T-helper 9 cell (primary cell): Measurements from ENCODE around the gene DUOX1.

ENCODE experiments used
- DNase-seq: peaks from one replicate; pipeline ENCODE4 v3.0.0-alpha.2; 2020

DUOX1 gene

DNA sequence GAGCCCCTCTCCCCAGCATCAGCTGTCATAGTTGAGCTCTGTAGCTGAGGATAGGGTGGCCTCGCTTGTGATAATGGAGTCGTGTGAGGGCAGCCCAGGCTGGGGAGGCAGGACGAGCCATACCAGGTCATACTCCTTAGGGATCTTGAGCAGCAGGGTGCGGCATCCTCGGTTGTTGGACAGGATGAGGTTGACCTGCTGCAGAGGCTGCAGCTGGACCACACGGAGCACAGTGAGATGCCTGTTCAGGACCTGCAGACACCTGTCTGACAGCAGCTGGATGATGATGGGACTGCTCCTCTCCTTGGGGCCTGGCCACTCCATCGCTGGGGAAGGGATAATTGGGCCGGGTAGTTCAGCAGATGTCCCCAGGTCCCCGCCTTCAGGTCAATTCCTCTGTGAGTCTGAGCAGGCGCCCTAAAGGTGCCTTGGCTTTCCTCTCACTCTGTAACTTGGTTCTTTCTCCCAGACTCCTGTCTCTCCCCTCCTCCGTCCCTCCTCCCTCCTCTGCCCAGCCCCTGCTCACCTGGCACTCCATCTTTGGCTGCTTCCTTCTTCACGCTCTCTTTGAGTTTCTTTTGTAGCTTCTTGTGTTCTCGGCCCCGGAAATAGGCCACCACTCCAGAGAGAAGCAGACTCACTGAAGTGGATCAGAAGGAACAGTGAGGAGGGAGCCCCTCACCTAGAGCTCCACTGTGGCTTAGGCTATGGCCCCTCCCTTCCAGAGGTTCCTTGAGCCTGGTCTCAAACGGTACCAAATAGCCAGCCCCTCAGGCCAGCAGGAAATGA, 23.6 kb upstream of the DUOX1 start:
- DNase-seq, result no peak

GRCh38 chr15:45107941-45108630, 21.7 kb upstream of the DUOX1 start:
- DNase-seq, result no peak

DNA sequence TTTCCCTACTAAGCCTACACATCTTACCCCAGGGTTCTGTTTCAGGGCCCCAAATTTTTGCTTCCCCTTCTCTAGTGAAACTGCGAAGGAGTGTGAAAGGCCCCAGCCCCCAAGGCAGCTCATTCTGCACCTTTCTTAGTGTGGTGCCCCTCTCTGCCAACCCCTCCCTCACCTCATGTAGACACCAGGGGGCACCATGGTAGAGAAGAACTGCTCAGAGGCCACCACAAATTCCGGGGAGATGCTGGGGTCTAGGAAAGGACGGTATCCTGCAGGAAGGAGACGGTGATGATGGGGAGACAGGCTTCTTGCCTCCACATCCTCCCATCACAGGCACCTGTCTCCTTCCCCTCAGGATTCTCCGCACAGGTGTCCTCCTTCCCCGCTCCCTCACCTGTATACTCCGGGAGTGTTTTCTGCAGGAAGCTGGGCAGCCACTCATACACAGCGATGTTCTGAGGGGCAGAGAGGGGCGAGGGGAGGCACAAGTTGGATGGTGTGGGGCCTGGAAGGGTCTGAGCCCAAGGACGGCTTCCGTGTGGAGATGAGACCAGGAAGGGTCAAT, 19.5 kb upstream of the DUOX1 start:
- DNase-seq, result no peak

GRCh38 chr15:45111390-45112142, 18.2 kb upstream of the DUOX1 start:
- DNase-seq, result no peak

- DNase-seq, result no peak
These were observed 17.6 kb upstream of the DUOX1 start for GRCh38 chr15:45112143-45112590.

- no peak for DNase-seq
These were observed 17.0 kb upstream of the DUOX1 start for GRCh38 chr15:45112591-45113379.

DNA sequence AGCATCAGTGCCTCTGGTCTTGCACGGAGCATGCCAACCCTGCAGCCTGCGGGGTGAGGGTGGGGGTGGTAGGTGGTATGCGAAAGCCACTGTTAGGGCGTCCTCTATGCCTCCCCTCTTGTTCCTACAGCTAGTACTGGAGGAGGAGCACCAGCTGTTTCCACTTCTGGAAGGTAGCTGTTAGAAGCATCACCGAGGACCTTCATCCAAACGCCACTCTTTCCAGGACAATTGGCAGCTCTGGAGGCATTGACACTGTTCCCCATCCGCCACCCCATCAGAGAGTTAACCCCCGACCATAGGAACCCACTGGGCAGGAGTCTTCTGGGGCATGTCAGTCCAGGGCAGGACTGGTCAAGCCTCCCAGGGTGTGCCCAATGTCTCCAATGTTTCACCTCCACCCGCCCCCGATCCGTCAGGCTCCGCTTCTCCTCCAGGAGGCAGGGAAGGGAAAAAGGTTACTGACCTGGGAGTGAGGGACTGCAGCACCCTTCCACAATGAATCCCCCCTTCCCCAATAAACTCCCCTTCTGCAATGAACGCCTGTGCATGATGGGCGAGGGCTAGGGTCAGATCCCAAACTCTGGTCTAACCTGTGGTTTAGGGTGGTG, 16.3 kb upstream of the DUOX1 start:
- no peak for DNase-seq

- DNase-seq, result no peak
These were observed 15.6 kb upstream of the DUOX1 start, which contains the start of the genes DUOX2 and DUOXA2 for GRCh38 chr15:45114076-45114750. Gene DUOX2, minus strand, starts transcription at chr15:45114172. Its CDS starts 761 bp downstream, at chr15:45113411. Gene DUOXA2, plus strand, starts transcription at chr15:45114326. Its CDS starts 280 bp downstream, at chr15:45114606.

DNA sequence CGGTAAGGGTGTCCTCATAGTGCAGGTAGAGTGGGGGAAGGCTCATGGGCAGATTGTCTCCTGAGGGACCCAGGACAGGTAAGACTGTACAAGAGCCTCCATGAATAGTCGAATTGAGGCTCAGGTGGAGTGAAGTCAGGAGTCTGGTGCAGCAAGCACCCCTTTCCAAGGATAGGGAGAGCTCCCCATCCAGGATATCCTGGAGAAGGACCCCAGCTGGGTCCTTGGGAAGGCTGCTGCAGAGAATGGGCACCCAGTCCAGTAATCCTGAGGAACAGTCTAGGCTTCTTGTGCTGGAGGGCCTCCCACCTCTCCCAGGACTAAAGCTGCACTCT, 15.1 kb upstream of the DUOX1 start:
- no peak for DNase-seq

DNA sequence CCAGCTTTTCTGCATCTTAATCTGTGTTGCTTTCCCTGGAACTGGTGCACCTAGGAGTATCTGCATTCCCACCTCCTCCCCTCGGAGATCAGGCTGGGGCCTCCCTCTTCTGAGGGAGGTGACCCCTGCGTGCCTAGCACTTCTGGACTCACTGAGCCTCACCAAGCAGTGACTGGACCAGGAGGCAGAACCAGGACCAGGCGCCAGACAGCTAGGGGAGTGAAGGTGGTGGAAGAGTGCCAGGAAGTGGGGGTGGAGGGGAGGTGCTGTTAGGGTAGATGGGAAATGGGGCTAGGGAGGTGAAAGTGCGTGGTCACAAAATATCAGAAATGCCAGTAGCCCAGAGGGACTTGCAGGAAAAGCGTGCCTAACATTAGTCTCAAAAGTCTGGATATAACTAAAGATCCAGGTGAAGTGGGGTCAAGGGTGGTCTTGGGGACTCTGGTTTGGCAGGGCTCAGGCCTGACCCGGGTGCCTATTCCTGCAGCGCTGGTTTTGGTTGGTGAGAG, 14.4 kb upstream of the DUOX1 start:
- no peak for DNase-seq

DNA sequence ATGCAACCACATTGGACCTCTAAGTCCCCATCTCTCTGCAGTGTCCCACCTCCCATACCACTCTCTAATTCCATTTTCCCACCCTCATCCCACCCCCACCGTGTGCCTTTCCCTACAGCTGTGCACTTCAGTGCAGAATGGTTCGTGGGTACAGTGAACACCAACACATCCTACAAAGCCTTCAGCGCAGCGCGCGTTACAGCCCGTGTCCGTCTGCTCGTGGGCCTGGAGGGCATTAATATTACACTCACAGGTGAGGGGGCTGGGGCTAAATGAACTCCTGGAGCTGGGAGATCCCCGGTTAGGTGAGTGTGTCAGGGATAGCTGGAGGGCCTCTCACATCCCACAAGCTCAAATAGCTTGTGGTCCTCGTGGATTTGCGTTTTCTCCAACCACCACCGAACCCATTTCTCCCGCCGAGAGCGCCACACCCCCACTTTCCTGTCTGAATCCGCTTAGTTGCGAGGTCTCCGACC, 13.8 kb upstream of the DUOX1 start:
- DNase-seq, result no peak

DNA sequence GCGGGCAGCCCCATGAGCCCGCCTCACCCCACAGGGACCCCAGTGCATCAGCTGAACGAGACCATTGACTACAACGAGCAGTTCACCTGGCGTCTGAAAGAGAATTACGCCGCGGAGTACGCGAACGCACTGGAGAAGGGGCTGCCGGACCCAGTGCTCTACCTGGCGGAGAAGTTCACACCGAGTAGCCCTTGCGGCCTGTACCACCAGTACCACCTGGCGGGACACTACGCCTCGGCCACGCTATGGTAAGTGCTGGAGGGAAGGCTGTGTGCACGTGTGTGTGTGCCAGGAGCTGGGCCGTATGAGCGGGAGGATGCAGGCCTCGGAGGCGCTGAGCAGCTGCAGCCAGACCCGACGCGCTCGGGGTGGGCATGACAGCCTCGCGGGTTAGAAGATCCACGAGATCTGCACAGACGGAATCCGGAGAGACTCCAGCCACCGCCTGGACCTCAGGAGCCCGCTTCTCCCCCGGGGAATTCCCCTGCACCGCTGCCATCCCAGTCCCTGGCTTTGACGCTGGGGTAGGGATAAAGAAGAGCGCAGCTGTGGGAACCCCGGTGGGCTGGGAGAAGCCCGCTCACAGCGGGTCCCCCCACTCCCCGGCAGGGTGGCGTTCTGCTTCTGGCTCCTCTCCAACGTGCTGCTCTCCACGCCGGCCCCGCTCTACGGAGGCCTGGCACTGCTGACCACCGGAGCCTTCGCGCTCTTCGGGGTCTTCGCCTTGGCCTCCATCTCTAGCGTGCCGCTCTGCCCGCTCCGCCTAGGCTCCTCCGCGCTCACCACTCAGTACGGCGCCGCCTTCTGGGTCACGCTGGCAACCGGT, 13.1 kb upstream of the DUOX1 start:
- DNase-seq, result no peak

DNA sequence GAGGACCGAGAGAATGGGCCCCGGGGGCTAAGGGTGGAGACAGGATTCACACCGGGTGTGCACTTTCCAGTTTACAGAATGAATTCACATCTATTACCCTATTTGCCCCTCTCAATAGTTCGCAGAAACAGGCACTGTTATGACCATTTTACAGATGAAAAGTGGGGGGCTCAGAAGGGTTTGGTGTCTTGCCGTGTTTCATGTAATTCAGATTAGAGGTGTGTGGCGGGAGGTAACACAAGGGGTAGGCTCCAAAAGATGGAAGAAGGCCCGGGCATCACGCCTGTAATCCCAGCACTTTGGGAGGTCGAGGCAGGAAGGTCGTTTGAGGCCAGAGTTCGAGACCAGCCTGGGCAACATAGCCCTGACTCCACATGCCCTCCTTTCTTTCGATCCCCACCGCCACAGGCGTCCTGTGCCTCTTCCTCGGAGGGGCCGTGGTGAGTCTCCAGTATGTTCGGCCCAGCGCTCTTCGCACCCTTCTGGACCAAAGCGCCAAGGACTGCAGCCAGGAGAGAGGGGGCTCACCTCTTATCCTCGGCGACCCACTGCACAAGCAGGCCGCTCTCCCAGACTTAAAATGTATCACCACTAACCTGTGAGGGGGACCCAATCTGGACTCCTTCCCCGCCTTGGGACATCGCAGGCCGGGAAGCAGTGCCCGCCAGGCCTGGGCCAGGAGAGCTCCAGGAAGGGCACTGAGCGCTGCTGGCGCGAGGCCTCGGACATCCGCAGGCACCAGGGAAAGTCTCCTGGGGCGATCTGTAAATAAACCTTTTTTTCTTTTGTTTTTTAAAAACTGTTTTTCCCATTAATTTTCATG, 12.3 kb upstream of the DUOX1 start:
- DNase-seq, result no peak

DNA sequence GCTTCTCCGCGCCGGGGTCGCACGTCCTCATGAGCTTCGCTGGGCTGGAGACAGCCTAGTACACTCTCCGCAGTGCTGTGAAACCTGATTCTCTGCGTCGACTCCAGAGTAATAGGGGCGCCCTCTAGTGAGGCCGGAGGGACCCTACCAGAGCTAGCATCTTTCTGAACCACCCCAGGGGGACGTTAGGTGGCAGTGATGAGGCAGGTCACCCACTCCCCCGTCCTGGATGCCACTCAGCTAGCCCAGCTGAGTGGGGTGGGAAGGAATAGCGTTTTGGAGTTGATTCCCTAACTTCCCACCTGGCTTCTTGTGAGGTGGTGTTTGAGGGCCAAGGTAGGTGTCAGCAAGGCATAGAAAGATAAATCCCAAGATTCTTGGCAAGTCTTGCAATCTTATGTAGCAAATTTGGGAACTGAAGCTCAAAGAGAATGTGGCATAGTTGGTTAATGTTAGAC, 11.6 kb upstream of the DUOX1 start:
- peak; percentile 74 for DNase-seq

GRCh38 chr15:45118996-45119395, 10.8 kb upstream of the DUOX1 start:
- DNase-seq, result no peak

DNA sequence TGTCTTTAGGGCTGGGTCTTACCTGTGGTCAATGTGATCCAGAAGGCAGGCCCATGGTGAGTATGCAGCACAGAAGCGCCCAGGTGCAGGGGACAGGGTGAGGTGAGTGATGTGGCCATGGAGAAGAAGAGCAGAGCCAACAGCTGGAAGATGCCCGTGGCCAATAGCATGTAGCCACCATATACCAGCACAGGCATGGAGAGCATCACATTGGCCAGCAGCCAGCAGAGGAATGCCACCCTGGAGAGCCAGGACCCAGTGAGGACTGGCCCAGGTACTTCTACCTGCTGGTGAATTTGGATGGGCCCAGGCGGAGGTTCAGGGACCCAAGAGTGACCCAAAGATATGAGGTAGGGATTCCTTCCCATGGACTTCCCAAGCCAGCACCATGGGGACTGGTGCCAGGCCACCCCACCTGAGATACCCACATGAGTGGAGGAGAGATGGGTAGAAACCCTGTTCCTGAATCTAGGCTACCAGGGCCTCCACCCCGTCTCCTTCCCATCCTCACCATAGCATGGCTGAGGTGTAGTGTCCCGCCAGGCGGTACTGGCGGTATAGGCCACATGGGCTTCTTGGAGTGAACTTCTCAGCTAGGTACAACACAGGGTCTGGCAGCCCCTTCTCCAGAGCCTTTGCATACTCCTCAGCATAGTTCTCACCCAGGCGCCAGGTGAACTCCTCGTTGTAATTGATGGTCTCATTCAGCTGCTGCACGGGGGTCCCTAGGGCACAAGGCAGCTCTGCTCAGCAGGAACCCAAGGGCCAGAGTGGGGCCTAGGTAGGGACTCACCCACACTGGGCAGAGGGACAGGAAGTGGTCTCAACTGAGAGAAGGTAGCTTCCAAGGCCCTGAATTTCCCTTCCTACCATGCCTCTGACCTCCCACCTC, 9.5 kb upstream of the DUOX1 start:
- no peak for DNase-seq

DNA sequence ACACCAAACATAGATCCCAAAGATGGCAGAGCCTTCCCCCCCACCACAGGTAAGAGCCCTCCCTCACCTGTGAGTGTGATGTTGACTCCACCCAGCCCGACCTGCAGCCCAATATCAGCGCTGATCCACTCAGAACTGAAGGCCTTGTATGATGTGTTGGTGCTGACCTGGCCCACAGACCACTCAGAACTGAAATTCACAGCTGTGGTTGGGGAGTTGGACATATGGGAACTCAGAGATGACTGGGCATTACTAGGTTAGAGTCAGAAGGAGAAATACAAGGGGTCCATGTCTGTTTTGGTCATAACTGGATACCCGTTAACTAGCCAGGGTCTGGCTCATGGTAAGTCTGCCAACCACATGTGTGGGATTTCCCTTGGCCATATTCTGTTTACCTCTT, 8.8 kb upstream of the DUOX1 start:
- DNase-seq, result no peak
